LoVo (cell line): ENCODE measurements around the gene ATXN1.

Experiments
- DNase-seq: peaks from one replicate; pipeline ENCODE4 v3.0.0-alpha.2; 2016; ENCODE audit warnings: low spot score

ATXN1 gene

DNA sequence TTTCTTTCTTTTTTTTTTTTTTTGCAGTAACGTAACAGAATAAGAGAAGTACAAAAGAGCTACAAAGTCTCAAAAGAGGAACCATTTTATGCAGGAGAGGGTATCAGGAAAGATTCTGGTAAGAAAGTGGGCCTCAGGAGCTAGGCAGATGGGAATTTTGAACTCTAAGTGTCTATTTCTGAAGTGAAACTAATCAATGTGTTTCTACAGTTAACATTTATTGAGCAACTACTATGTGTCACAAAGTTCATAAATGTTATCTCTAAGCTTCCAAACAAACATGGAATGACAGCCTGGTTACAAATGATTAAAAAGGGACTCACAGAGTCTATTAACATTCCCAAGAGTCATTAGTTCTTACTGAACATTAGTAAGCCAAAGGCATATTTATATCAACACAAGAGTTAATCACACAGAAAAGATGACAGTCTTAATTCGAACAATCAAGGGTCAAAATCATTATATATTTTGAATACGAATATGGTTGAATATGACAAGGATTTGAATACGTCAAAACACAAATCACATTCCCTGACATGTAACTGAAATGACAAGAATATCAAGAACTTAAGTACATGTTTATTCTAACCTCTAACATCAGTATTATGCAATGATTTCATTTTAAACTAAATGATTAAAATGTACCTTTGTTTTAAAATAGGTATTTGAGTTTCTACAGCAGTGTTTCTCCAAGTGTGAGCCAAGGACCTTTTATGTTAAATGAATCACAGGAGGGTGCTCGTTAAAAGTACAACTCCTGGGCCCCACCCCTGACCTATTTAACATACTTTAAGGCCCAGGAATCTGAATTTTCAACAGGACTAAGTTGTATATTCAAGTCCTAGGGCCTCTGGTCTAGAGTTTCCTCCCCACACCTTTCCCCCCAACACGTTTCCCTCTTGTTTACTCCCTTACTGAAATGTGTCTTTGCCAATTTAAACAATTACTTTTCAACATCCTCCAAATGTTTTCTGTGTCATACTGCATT lies 89.7 kb downstream of the ATXN1 start:
- no peak for DNase-seq

DNA sequence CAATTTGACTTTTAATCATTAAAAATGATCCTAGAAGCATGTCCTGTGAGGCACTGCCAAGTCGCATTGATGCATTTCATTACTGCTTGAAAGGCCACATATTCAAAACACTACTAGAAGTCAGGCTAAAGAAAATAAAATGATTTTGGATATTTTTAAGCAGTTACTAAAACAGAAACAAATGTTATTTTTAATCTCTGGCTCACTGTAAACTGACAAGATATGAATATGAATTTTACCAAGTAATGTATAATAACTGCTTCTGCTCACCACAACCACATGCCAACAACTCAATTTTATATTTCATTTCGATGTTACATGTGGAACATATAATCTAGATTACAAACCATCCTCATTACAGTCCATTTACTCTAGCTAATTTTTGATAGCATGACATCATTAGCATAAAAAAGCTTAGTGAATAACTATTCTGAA lies 90.6 kb downstream of the ATXN1 start:
- DNase-seq, result no peak

DNA sequence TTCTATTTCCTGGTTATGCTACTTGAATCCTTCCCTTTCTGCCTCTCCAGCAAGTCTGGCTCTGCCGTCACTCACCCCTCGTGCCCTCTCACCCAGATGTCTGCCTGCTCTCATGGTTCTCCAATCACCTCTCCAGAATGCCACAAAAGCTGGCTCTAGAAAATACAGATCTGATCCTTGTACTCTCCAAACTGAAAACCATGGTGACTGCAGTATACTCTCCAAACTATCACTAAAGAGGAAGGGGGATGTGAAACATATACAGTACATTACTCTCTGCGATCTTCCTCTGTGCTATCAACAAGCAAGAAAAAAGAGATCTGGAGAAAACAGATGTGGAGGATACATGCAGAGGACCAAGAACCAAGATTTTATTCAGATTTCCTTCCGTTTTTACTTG lies 91.1 kb downstream of the ATXN1 start:
- no peak for DNase-seq

DNA sequence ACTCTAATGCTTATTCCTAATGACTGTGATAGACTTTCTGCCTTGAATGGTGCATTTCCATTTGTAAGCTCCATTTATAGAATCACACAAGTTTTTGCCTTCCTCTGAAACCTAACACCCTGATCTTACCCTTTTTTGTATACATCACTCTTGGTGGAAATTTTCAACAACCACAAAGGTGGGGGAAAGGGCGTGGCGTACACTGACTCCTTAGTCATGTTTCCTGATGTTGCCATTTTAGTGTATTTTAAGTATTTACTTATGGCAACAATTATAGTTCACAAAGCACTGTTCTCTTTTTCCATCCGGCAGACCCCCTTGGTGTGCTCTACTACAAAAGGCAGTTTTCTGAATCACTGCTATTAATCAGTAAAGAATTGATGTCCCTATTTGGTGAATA lies 92.0 kb downstream of the ATXN1 start:
- no peak for DNase-seq

DNA sequence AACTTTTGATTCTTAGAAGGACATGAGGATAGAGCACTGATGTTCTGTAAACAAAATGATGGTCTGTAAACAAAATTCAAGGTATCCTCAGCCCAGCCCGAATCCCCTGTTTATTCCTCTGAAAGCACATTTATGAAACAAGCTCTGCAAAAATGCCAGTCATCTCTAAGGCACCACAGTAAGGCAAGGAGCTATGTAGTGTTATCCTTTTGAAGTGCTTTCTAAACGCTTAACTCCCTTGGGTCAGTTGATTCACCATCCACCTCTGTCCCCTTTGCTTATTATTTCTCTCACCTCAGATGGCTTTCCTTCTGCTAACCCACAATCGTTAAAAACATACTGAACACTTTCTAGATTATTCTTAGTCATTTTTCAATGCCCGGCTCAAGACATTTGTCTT lies 93.8 kb downstream of the ATXN1 start:
- no peak for DNase-seq

DNA sequence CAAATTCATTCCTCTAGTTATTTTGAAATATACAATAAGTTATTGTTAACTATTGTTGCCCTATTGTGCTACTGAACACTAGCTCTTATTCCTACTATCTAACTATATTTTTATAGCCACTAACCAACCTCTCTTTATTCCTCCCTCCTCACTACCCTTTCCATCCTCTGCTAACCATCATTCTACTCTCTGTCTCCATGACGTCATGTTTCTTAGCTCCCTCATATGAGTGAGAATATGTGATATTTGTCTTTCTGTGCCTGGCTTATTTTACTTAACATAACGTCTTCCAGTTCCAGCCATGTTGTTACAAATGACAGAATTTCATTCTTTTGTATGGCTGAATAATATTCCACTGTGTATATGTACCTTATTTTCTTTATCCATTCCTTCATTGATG lies 95.3 kb downstream of the ATXN1 start:
- no peak for DNase-seq

DNA sequence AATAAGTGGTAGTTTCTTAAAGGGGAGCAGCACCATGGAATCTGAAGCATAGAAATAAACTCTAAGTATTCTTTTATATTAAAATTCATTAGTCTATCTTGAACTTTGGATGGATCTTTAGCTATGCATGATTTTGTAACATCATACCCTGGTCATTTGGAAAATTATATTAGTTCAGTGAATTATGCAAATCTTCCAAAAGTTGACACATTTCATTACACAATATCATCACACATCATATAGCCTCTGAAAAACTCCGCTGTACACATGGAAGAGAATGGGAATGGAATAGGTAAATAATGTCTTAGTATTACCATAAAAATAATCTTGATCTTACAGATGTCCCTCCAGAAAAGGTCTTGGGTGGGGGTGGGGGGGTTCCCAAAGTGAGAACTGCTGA lies 96.1 kb downstream of the ATXN1 start:
- DNase-seq, result no peak

DNA sequence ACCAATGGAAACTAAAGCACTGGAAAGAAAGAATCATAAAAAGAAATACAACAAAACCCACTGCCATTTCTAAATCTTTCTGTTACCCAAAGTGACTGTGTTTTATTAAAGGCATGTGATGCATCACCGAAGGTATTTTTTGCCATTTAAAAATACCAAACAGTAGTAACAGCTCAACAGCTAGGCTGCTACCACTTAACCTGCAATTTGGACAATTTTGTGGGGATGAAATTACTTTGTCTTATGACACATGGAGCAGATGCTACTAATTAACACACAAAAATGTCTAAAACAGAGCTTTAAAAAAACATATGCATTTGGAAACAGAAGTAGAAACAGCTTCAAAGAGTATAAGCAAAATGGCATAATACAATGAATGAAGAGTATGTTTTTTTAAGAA lies 97.4 kb downstream of the ATXN1 start:
- no peak for DNase-seq

DNA sequence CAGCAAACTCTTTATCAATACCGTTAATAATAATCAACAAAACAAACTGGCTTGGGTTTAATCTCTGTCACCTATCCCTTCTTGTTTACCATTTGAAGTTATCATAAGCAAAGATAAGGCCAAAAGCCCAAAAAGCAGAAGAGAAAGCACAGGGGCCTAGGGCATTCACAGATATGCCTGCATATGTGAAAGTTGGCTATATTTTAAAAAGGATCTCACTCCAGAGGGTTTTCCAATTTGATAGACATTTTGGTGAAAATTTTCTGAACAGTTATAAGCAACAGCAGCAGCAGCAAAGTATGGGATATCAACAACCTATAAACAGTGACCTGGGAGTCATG lies 101.1 kb downstream of the ATXN1 start:
- no peak for DNase-seq

DNA sequence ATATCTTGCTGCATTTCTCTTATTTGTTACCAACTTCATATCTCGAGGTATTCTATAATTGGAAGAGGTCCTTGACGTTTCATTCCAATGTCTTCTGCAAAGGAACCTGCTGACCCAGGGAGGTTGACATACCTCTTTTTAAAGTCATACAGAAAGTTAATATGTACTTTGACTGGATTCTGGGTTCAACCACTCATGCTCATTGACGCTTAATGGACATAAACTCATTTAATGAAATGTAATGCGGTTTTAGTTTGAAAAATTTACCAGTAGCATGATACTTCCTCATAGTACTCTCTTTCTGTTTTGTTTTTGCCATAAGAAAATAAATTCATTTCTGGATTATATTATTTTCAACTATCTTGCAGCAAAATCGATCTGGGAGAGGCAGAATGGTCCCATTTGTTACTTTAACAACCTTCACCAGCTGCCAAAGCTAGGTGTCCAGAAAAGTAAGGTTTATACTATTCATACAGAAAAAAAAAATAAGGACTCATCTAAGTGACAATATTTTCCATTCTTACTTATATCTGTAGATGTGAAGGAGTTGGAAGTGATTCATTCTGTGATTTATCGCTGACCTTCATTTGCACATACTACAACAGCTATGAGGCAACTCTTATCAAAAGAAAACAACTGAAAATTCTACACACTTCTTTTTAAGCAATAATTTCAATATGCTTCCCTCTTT lies 101.6 kb downstream of the ATXN1 start:
- DNase-seq, result no peak

DNA sequence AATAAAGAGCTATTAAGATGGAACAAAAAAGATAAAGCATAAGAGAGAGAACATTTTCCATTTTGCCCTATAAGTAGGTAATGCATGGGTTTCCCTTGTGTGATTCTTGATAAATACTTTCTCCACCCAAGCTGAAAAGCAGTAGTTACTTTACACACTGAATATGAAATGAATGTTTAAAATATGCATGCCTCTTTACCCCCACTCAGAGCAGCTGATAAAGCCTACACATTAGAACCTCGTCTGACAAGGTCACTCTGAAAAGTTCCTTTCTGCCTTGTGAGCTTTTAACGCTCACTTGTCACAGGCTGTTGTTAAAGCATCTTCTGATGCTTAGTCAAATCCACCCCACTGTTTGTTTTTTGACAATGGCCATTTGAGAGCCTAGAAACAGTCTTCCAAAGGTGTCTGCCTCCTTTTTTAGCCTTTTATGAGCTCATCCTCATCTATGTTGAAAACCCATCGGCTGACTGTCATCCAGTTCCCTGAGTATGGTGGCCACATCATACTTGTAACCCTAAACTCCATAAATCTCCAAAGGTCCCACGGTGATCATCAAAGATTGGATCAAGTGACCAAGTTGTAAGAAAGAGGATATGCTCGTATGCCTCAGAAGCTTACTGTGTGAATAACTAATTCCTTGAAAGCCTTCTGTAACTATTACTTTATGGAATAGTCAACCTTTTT lies 102.8 kb downstream of the ATXN1 start:
- no peak for DNase-seq

DNA sequence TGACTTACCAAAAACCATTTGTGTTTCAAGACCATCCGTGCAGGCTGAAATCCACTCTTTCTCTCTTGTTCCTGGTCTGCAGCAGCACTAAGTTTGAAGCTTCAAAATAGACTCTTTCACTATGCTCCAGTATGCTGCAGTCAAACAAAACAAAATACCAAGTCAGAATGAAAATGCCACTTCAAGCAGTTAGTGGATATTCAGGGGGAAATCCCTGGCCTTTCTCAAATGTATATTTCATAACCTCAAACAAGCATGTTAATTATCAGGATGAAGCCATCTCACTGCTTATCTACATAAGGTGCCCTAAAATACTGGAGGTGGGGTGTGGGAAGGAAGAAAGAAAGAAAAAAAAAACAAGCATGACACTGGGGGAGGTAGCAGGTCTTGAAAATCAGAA lies 103.5 kb downstream of the ATXN1 start:
- no peak for DNase-seq

DNA sequence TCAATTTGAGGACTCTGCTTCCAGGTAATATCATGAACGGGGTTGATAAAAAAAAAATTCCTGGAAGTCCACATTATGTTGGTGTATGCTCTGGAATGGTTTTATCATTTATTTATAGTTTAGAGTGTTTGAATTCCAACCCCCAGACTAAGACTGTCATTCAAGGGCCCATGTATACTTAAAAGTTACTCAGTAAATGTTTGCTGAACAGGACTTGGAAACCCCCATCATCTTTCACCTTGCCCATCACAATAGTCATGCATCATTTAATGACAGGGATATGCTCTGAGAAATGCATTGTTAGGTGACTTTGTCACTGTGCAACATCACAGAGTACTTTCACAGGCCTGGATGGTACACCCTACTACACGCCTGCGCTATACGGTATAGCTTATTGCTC lies 104.8 kb downstream of the ATXN1 start:
- no peak for DNase-seq

DNA sequence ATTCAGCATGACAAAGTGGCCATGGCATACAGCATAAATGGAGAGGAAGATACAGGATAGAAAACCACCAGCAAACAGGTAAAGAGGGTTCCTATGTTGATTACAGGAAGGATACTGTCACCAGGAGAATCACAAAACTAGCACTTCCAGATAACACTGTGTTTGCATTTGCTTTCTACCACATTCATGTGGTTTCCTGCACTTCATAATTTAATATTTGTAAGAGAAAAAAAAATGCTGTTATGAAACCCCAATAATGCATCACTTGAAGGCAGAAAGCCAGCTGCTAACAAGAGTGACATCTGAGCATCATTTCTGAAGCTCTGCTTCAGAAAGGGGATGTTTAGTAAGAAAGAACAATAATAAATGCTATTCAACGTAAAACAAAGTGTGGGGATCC lies 106.6 kb downstream of the ATXN1 start:
- no peak for DNase-seq

DNA sequence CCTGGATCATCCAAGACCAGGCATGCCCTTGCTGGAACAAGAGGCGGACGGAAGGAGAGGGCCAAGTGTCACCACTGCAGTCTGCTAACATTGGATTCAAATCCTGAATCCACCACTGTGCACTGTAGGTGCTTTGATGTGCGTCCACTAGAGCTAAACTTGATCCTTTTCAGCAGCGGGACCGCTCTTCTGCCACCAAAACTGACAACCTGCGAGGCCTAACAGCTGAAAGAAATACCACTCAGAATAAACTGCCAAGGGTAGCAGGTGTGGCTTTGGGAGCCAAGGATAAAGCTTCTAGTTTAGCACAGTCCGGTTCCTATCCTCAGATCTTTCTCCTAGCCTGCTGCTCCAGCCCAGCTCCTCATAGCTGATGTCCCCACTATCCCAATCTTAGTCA lies 108.0 kb downstream of the ATXN1 start:
- DNase-seq, result no peak

DNA sequence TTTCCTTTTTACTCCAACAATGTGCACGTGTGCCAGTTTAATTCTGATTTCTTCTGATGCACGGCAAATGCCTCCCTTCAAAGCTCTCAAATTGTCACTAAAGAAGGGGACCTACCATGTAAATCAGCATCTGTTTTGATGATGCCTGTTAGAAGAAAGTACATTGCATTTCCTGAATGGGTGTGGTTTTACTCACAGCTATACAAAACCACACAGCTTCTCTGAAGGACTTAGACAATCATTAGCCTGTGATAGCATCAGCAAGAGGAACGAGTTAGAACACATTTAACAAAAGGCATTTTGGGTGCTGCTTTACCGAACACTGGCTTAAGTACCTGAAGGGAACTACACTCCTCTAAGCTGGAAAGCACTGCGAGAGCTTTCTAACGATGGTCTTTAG lies 109.4 kb downstream of the ATXN1 start:
- DNase-seq, result no peak

DNA sequence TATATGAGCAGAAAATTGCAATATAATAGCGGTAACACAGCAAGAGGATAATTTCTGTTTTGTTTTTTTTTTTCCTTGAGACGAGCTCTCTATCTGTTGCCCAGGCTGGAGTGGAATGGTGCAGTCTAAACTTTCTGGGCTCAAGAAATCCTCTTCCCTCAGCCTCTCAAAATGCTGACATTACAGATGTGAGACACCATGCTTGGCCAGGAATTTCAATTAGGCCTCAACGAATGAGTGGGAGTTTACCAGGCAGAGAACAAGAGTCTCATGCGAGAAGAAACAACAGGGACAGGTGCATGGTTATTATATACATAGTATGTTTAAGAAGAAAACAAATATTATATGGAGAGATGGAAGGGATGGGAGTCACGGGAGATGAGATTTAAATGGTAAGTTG lies 111.4 kb downstream of the ATXN1 start:
- no peak for DNase-seq

DNA sequence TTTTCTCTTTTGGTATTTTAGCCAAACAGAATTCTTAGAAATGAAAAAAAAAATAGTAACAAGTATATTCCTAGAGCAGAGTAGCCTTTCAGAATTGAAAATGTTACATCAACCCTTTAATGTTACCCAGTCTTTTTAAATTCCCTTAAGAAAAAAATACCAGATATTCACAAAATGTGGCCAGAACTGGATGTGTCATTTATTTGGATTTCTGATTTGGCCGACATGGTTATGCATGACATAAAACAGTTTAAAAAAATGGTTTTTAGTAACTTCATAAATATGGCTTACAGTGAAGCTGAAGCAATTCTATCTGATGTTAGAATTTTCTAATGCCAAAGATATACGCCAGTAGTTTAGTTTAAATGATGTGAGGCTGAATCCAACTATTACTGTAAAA lies 112.0 kb downstream of the ATXN1 start:
- no peak for DNase-seq

DNA sequence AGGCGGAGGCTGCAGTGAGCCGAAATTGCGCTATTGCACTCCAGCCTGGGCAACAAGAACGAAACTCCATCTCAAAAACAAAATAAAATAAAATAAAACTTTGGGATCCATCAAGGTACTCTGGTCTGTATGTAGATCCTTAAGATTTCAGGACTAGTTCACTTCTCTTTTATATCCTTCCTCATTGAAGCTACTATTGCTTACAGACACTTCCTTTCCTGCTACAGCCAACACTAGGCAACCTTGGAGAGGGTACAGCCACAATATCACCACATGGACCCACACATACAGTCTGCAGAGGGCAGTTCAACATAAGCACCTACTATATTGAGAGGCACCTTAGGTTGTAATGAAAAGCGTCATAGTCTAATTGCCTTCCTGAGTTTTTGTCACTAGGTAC lies 113.3 kb downstream of the ATXN1 start:
- no peak for DNase-seq

DNA sequence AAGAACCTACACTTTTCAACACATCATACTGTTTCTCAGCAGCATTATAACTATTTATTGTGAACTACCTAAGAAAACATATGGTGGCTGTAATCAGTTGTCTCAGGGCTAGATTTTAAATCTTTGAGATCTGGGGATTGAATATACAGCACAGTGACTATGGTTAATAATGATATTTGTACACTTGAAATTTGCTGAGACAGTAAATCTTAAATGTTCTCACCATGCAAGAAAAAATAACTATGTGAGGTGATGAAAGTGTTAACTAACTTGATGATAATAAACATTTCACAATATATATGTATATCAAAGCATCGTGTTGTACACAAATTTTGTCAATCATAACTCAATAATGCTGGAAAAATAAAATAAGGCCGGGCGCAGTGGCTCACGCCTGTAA lies 113.8 kb downstream of the ATXN1 start:
- DNase-seq, result no peak

DNA sequence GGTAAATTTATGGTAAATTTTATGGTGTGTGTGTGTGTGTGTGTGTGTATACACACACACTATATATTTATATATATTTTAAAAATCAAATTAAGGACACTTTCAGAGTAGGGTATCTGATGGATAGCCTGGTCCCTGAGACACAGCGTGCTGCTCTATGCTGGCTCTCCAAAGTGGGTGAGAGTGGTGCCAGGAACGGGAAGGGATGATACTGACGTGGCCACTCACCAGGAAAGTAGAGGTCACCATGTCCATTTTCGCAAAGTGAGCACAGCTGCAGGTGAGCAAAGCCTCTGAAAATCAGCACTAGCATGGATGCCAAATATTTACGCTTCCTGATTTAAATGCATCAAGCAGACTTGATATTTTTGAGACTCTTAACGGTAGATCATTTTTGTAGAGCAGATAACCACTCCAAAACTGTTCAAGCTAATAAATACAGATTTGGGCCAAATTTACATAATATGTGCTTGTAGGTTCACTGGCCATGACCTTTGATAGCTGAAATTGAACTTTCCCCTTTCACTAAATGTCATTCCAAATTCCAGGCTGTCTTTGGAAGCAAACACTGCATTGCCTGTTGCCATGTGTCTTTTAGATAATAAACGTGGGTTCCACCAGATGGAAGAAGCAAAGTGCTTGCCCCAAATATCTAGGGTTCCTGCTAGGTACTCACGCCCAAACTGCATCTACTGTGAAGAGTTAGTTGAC lies 116.6 kb downstream of the ATXN1 start:
- no peak for DNase-seq
